Measurements from ENCODE around the gene MADD. TPM values are rescaled to one million over a fixed set of nuclear protein-coding genes. Genes with fewer than 3 reads are reported as not detected.

MADD gene
- total RNA-seq, 1 experiment from 2014 or later = 41.0 TPM

DNA sequence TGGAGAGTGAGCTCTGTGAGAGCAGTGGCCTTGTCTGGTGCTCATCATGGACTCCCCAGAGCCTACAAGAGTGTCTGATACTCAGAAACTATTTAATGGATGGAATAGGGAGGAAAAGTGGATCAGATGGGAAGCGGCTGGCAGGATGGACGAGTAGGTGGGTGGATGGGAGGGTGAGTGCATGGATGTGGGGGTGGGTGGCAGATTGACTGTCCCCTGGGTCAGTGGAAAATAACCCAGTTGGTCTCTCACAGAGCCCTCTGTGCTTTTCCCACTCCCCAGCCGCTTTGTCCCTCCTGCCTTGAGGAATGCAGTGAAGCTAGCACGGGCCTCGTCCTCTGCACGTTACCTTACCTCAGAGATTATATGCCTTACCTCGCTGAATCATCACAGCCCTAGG lies 102.5 kb downstream of the MADD start:
- no CpG with 5 or more reads among the region's 7 CpGs for WGBS (ENCODE audit: extremely low coverage, insufficient read length, low lambda C conversion rate)

More for the DNA sequence above, 102.5 kb downstream of the MADD start:
- 0 out of 4 replicates have a peak, but pooled peaks cover 0 to 2% of the 10 kb centered on the region in 2 experiments for H3K4me1 Mint-ChIP-seq
- Histone ChIP-seq H2AFZ (ENCODE audit: low read length) (no peak overlapping the region), H3T11ph (ENCODE audit: low read length) (no peak overlapping the region), H4K5ac (ENCODE audit: insufficient read length, low read depth, low read length) (no peak overlapping the region), H4K8ac (replicated peaks; ENCODE audit: insufficient read length, low read depth, low read length) (no peak overlapping the region), H2BK120ac (ENCODE audit: low read depth, low read length, poor library complexity, severe bottlenecking) (no peak overlapping the region), H3K9me3 (ENCODE audit: control insufficient read depth, low read depth, low read length) (no peaks in the 10 kb centered on the region), H2AK5ac (ENCODE audit: insufficient read length, low read length) (no peak overlapping the region), H4K20me1 (ENCODE audit: control insufficient read depth, insufficient read depth, insufficient read length) (no peaks in the 10 kb centered on the region), H3K4me1 (ENCODE audit: insufficient read depth, low read length) (no peaks in the 10 kb centered on the region), H2BK12ac (ENCODE audit: insufficient read length, low read depth, low read length) (no peak overlapping the region), H4K91ac (ENCODE audit: insufficient read length, low read depth, low read length) (no peak overlapping the region), H3K14ac (ENCODE audit: insufficient read depth, low read length) (no peak overlapping the region), H3K79me2 (ENCODE audit: insufficient read depth, low read length) (no peaks in the 10 kb centered on the region), H3K79me1 (ENCODE audit: insufficient read depth, low read depth, low read length, poor library complexity, severe bottlenecking) (no peaks in the 10 kb centered on the region), H3K9ac (ENCODE audit: extremely low read depth, insufficient read length, low read length) (no peak overlapping the region), H2BK5ac (ENCODE audit: insufficient read length, low read length) (no peak overlapping the region), H3K4ac (ENCODE audit: low read depth, low read length) (no peak overlapping the region), H2BK15ac (ENCODE audit: low read depth, low read length) (no peak overlapping the region), H3K18ac (ENCODE audit: insufficient read length, low read depth, low read length) (no peak overlapping the region), H2BK20ac (ENCODE audit: low read depth, low read length, poor library complexity, severe bottlenecking) (no peak overlapping the region), H3K4me2 (ENCODE audit: insufficient read depth, insufficient read length, low read length) (no peak overlapping the region), H3K23ac (ENCODE audit: insufficient read length, low read depth, low read length) (no peak overlapping the region), H3K27me3 (ENCODE audit: insufficient read depth, low read length) (no peaks in the 10 kb centered on the region), H3K23me2 (ENCODE audit: insufficient read length, low read depth, low read length, poor library complexity, severe bottlenecking) (no peaks in the 10 kb centered on the region), H3K27ac (ENCODE audit: insufficient read length, low read depth, low read length) (no peak overlapping the region), H3K56ac (ENCODE audit: insufficient read length, low read depth, low read length) (no peak overlapping the region)
- TF ChIP-seq, protein P1, sequence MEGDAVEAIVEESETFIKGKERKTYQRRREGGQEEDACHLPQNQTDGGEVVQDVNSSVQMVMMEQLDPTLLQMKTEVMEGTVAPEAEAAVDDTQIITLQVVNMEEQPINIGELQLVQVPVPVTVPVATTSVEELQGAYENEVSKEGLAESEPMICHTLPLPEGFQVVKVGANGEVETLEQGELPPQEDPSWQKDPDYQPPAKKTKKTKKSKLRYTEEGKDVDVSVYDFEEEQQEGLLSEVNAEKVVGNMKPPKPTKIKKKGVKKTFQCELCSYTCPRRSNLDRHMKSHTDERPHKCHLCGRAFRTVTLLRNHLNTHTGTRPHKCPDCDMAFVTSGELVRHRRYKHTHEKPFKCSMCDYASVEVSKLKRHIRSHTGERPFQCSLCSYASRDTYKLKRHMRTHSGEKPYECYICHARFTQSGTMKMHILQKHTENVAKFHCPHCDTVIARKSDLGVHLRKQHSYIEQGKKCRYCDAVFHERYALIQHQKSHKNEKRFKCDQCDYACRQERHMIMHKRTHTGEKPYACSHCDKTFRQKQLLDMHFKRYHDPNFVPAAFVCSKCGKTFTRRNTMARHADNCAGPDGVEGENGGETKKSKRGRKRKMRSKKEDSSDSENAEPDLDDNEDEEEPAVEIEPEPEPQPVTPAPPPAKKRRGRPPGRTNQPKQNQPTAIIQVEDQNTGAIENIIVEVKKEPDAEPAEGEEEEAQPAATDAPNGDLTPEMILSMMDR (conservative IDR thresholded peaks at IDR 0.05) = no peak
- no peaks in the 10 kb centered on the region for H3K9me3 Mint-ChIP-seq
- no peak for DNase-seq
- no peaks in the 10 kb centered on the region for H3K36me3 Mint-ChIP-seq (ENCODE audit: insufficient read depth in 1 of 3, low read depth in 3 of 3)
- no peak overlapping the region for H3K27ac Mint-ChIP-seq
- no peak overlapping the region for H3K4me3 Mint-ChIP-seq
- no peaks in the 10 kb centered on the region; the same call in 1 of the 2 replicates for H3K27me3 Mint-ChIP-seq (ENCODE audit: low read depth)
